ENCODE data around the gene ZNF524. TPM values are rescaled to one million over a fixed set of nuclear protein-coding genes. Genes with fewer than 3 reads are reported as not detected.
A peak's percentile ranks its signal among the peaks of the same experiment; 100 is the strongest.

The ZNF524 gene
- polyA plus RNA-seq, 1 of the 3 experiments (the other 2 are of a cell fraction), result 7.3 TPM

DNA sequence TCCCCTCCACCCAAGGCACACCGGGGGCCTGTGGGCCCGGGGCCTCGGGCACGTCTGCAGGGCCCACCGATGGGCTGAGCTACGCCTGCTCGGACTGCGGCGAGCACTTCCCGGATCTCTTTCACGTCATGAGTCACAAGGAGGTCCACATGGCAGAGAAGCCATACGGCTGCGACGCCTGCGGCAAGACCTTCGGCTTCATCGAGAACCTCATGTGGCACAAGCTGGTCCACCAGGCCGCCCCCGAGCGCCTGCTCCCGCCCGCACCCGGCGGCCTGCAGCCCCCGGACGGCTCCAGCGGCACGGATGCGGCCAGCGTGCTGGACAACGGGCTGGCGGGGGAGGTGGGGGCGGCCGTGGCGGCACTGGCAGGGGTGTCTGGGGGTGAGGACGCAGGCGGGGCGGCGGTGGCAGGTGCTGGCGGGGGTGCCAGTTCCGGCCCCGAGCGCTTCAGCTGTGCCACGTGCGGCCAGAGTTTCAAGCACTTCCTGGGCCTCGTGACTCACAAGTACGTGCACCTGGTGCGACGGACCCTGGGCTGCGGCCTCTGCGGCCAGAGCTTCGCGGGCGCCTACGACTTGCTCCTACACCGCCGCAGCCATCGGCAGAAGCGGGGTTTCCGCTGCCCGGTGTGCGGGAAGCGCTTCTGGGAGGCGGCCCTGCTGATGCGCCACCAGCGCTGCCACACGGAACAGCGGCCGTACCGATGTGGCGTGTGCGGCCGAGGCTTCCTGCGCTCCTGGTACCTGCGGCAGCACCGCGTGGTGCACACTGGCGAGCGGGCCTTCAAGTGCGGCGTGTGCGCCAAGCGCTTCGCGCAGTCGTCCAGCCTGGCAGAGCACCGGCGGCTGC is 15.7 kb downstream of the ZNF524 start:
- Histone ChIP-seq H3K9me3 (no peaks in the 10 kb centered on the region), H4K20me1 (ENCODE audit: insufficient read depth) (peaks cover 19% of the 10 kb centered on the region), H3K4me2 (no peak overlapping the region), H3K36me3 (replicated peaks in 1 of 2; ENCODE audit: control insufficient read depth in 1 of 2, insufficient read depth in 2 of 2, low read length in 1 of 2) (peaks cover 0 to 32% of the 10 kb centered on the region in 2 experiments), H3K27ac (ENCODE audit: low read depth in 2 of 2, low read length in 1 of 2) (no peak overlapping the region), H3K4me1 (ENCODE audit: control insufficient read depth in 1 of 2, insufficient read depth in 2 of 2, low read depth in 1 of 2, low read length in 1 of 2) (no peaks in the 10 kb centered on the region; a peak in 1 of 4 replicates), H2AFZ (ENCODE audit: low read depth) (no peak overlapping the region), H3K4me3 (ENCODE audit: low read depth in 2 of 2, low read length in 1 of 2) (no peak overlapping the region), H3K79me2 (ENCODE audit: insufficient read depth) (peaks cover 24% of the 10 kb centered on the region; the same call in 1 of the 2 replicates), H3K9ac (no peak overlapping the region), H3F3A (replicated peaks; ENCODE audit: insufficient read depth) (peaks cover 12% of the 10 kb centered on the region), H3K27me3 (ENCODE audit: insufficient read depth) (no peaks in the 10 kb centered on the region), H3K9me2 (no peaks in the 10 kb centered on the region)
- WGBS (ENCODE audit: low lambda C conversion rate), result 99% methylated on average over 33 of the region's 88 CpGs
- TF ChIP-seq, protein P1, sequence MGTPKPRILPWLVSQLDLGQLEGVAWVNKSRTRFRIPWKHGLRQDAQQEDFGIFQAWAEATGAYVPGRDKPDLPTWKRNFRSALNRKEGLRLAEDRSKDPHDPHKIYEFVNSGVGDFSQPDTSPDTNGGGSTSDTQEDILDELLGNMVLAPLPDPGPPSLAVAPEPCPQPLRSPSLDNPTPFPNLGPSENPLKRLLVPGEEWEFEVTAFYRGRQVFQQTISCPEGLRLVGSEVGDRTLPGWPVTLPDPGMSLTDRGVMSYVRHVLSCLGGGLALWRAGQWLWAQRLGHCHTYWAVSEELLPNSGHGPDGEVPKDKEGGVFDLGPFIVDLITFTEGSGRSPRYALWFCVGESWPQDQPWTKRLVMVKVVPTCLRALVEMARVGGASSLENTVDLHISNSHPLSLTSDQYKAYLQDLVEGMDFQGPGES (IDR thresholded peaks at IDR 0.05; ENCODE audit: low read depth, low read length), result no peak
- TF ChIP-seq EZH2phosphoT487 (IDR thresholded peaks at IDR 0.05; ENCODE audit: borderline replicate concordance, low read depth) (no peak), NRF1 (IDR thresholded peaks at IDR 0.05; ENCODE audit: low read depth, low read length) (no peak), MEF2A (IDR thresholded peaks at IDR 0.05; ENCODE audit: borderline replicate concordance, low read depth) (no peak), GABPA (IDR thresholded peaks at IDR 0.05; ENCODE audit: low read depth) (no peak), FOSL2 (IDR thresholded peaks at IDR 0.05; ENCODE audit: borderline replicate concordance, low read depth) (no peak)
- TF ChIP-seq, protein P2, sequence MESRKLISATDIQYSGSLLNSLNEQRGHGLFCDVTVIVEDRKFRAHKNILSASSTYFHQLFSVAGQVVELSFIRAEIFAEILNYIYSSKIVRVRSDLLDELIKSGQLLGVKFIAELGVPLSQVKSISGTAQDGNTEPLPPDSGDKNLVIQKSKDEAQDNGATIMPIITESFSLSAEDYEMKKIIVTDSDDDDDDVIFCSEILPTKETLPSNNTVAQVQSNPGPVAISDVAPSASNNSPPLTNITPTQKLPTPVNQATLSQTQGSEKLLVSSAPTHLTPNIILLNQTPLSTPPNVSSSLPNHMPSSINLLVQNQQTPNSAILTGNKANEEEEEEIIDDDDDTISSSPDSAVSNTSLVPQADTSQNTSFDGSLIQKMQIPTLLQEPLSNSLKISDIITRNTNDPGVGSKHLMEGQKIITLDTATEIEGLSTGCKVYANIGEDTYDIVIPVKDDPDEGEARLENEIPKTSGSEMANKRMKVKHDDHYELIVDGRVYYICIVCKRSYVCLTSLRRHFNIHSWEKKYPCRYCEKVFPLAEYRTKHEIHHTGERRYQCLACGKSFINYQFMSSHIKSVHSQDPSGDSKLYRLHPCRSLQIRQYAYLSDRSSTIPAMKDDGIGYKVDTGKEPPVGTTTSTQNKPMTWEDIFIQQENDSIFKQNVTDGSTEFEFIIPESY (IDR thresholded peaks at IDR 0.05; ENCODE audit: borderline replicate concordance, low read depth), result no peak
- TF ChIP-seq, protein P3, sequence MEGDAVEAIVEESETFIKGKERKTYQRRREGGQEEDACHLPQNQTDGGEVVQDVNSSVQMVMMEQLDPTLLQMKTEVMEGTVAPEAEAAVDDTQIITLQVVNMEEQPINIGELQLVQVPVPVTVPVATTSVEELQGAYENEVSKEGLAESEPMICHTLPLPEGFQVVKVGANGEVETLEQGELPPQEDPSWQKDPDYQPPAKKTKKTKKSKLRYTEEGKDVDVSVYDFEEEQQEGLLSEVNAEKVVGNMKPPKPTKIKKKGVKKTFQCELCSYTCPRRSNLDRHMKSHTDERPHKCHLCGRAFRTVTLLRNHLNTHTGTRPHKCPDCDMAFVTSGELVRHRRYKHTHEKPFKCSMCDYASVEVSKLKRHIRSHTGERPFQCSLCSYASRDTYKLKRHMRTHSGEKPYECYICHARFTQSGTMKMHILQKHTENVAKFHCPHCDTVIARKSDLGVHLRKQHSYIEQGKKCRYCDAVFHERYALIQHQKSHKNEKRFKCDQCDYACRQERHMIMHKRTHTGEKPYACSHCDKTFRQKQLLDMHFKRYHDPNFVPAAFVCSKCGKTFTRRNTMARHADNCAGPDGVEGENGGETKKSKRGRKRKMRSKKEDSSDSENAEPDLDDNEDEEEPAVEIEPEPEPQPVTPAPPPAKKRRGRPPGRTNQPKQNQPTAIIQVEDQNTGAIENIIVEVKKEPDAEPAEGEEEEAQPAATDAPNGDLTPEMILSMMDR (IDR thresholded peaks at IDR 0.05), result no peak
- TF ChIP-seq, protein P4, sequence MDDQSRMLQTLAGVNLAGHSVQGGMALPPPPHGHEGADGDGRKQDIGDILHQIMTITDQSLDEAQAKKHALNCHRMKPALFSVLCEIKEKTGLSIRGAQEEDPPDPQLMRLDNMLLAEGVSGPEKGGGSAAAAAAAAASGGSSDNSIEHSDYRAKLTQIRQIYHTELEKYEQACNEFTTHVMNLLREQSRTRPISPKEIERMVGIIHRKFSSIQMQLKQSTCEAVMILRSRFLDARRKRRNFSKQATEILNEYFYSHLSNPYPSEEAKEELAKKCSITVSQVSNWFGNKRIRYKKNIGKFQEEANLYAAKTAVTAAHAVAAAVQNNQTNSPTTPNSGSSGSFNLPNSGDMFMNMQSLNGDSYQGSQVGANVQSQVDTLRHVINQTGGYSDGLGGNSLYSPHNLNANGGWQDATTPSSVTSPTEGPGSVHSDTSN (IDR thresholded peaks at IDR 0.05), result no peak
- CTCF ChIA-PET, result interaction anchor here (1.3 to 6.7 kb wide), 2 partner anchors 16 to 17 kb away, joined by 4 to 40 read pairs; no protein-coding TSS in a partner anchor
- peak; percentile 20 for DNase-seq
- POLR2A ChIA-PET, result no interaction called here
